ENCODE results near the gene FAM237A.

Gene FAM237A

DNA sequence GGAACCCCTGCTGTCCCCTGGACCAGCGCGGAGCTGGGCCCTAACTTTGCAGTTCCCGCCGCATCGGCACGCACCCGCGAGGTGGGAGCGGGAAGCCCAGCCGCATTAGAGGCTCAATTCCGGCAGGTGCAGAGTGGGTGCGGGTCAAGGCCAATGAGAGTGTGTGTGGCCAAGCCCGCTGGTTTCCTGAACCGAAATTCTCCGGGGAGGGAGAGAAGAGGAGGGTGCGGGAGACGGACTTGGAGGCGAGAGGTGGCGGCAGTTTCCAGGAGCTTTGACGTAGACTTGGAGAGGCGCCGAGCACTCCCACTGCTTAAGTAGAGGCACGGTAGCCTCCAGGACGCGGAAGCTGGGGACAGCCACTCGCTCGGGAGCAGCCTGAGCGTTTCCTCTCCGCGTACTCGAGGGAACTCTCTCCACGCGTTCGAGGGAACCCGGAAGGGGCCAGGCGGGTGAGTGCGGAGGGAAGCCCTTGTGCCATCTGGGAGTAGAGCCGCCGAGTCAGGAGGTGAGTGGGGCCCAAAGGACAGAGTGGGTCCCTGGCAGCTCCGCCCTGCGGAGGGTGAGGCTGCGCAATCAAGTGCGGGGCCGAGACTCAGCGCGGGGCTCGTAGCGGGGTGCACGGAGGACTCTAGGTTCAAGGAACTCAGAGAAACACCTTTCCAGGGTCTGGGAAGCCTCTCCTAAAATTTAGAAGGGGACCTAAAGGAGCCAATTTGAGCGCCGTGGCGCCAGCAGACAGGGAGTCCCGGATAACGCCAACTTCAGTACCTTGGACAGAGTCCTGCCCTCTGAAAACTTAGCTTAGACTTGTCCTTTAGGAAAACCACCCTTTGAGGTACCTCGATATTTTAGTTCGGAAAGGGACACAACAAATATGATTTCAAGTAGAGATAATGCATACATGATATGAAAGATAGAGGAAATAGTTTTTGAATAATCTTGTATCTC is at the start of gene FAM237A:
TSS of gene FAM237A (plus strand) at position 413 of the 951 bp plus-strand sequence. CDS start 1,750 bp downstream, outside the sequence.
- DNase-seq = no peak

DNA sequence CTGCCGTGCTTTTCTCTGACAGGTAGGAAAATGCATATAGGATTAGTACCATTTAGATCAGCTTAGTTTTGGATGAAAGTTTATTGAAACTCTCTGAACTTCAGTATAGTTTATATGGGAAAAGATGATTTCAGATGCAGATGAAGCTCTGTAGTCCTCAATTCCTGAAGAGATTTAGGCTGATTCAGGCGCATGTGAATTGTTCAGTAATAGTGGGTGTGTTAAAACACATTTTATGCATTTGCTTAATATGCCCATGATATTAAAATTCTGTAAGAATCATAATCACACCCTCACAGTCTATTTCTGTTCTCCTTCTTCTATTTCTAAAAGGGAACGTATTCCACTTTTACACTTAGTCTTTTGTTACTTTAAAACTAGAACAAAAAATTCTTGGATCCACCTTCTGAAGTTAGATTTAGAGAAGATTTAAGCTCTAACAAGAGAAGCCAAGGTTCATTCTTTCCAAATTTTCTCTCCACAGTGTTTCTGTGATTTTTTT is 44.5 kb upstream of the FAM237A start:
- DNase-seq = no peak

DNA sequence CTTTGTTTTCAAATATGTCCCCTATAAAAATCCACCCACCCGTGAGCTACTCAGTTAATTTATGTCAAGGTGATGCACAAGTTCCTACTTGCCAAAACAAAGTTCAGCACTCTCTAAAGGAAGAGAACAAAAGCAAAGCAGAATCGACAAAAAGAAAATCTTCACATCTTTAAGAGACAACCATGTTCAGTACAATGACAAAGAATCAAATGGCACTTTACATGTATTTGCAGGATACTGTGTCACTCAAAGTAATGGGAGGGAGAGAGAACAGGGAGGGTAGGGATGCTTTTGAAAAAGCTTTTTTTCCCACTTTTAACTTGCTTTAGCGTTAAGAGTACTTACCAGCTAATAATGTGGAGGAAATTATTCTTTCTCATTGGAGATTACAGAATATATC is 39.0 kb upstream of the FAM237A start:
- no peak for DNase-seq

- DNase-seq = no peak
Measured at GRCh38 chr2:206610451-206610850, 31.8 kb upstream of the FAM237A start.

GRCh38 chr2:206611191-206611590 is 31.1 kb upstream of the FAM237A start:
- DNase-seq = no peak

DNA sequence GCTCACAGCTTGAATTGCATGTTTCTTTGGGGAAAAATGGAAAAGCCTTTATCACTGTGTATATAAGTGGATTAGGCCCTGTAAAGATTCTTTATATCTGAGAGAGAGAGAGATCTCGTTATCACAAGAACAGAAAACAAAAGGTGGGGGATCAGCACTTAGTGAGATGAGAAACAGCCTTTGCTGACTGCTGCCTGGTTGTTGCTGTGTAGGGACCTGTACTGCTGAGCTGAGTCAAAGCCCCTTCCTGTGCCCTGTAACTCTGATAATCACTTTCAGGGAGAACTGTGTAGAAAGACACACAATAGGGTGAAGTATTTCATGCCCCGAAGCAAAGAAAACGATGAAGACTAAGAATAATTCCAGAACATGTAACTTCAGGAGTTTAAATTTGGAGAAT is 30.6 kb upstream of the FAM237A start:
- no peak for DNase-seq

- DNase-seq = no peak
Measured at GRCh38 chr2:206614811-206615210, 27.5 kb upstream of the FAM237A start.

- no peak for DNase-seq
Measured at GRCh38 chr2:206615417-206616089, 26.7 kb upstream of the FAM237A start.

DNA sequence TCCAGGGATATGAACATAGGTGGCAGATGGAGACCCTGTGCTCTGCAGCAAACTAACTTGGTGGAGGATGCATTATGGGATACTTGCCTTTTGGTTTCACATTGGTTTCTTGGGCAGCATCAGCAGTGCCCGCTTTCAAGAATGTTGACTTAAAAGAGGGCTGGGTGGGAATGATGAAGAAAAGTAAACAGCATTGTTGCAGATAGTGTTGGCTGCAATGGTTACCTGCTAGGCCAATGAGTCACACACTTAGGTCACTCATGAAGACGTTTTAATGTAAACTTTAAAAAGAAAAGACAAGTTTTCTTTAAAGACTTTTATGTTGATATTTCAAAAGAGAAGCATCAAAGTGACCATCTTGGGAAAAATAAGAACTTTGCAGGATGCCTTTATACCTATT is 26.1 kb upstream of the FAM237A start:
- DNase-seq = no peak

DNA sequence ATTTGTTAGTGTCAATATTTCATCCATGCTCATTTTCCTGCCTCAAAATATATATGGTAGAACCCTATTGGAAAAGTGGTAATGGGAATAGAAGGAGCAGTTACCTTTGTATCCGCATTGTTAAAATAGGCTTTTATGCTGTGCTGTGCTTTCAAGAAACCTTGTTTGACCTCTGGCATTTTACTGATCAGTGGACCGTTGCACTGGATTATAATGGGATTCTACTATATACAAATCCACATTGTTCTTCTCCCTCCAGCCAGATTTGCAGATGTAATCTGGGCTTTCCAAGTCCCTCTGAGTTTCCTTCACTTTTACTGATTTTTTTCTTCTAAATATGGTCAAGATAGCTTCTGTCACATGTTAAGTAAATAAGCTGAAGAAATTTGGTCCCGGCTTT is 23.3 kb upstream of the FAM237A start:
- DNase-seq = no peak

GRCh38 chr2:206626108-206626507 is 16.2 kb upstream of the FAM237A start:
- DNase-seq = no peak

DNA sequence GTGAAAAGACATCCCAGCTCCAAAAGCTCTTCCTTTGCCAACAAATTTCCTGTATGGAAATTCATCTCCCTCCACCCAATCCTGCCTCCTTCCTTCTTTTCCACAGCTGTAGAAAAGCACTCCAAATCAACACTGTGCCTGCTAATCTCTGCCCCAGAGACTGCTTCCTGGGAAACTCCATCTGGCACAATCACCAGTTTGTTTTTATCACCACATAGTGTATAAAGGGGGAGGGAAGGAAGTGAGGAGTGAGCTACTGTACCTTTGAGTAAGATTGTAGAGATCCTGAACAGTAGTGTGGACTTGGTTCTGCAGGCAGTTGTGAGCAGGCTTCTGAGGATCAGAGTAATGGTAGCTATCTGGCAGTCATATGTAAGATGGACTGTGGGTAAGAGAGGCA is 14.7 kb upstream of the FAM237A start:
- DNase-seq = no peak

GRCh38 chr2:206631340-206631739 is 10.9 kb upstream of the FAM237A start:
- no peak for DNase-seq

DNA sequence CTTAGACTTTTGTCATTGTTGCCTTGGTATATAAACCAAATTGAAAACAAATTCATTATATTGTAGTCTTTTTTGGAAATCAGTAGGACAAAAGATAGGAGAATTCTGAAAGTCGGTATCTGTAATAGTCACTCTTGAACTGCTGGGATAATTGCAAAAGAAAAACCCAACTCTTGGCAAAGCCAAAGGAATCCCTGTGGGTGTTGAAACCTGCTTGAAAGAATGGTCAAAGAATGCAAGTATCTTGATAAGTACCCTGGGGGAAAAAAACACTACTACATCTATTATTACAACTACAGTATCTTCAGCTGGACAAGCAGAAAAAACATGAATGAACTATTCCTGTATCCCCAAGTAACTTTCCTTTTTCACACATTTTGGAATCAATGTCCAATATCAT is 7.3 kb upstream of the FAM237A start:
- DNase-seq = no peak

DNA sequence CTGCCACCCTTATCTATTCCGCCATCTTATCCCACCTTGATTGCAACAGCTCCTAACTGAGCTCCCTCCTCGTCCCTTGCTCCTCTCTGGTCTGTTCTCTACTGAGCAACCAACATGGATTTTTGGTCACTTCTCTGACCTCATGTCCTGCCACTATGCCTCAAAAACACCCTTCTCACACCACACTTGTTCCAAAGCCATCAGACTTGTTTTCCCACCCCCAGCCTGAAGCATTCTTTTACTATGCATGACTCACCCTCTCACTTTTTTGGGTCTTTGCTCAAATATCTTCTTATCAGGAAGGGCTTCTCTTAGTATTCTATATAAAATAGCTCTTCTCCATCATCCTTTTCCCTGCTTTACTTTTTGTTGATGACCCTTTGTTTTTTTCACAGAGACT is 2.7 kb upstream of the FAM237A start:
- no peak for DNase-seq

DNA sequence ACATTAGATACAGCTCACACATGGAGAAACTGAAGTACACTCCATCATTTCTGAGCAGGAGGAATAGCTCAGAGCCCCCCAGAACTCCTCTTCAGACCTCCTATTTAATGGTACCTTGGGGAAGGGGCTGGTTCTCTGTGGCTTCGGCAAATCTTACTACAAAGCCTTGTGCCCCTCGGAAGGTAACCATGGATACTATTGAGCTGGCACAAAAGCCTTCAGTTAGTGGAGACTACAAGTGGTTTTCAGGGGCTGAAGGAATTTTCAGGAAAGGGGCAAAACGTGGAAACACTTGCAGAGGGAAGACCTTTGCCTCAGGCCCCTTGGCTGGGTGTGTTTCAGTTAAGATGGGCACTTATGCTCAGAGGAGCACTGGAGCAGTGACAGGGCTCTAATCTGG is 1.1 kb upstream of the FAM237A start:
- DNase-seq = no peak

GRCh38 chr2:206647985-206648384 is 5.7 kb downstream of the FAM237A start:
- DNase-seq = no peak

DNA sequence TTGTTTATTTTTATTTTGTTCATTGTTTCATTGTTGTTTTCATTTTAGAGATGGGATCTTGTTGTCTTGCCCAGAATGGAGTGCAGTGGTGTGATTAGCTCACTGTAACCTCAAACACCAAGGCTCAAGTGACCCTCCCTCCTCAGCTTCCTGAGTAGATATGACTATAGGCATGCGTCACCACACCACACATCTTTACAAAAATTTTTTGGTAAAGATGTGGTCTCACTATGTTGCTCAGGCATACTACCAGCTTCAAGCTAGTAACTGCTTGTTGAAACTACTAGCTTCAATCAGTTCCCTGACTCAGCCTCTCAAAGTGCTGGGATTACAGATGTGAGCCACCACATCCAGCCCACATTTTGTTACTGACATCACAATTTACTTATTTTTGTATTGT is 14.8 kb downstream of the FAM237A start:
- no peak for DNase-seq

- no peak for DNase-seq
Measured at GRCh38 chr2:206665251-206665650, 23.0 kb downstream of the FAM237A start.

- no peak for DNase-seq
Measured at GRCh38 chr2:206670531-206671319, 28.4 kb downstream of the FAM237A start.

GRCh38 chr2:206683546-206683945 is 41.3 kb downstream of the FAM237A start:
- DNase-seq = no peak

DNA sequence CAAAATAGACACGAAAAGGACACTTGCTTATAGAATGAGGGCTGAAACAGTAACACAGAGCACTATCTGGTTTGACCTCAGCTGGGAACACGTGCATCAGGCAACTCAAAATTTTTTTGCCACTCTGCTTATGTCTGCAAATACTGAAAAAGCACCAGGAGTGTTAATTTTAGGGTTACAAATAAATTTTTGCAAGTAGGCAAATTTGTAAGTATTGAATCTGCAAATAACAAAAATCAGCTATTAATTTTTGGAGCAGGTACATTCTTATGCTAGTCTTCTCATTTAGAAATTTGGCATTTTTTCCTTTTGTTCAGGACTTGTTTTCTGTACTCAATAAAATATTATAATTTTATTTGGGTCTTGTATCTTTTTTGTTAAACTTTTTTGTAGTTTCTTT is 46.2 kb downstream of the FAM237A start:
- no peak for DNase-seq

- no peak for DNase-seq
Measured at GRCh38 chr2:206688990-206689389, 46.7 kb downstream of the FAM237A start.

Measured in activated naive CD4-positive, alpha-beta T cell (primary cell).